Neural cell (in vitro differentiated cells): ENCODE measurements around the gene ODAD4. TPM values are rescaled to one million over a fixed set of nuclear protein-coding genes. Genes with fewer than 3 reads are reported as not detected.
A peak's percentile ranks its signal among the peaks of the same experiment; 100 is the strongest.
"Not testable (repeated sequence)": the region's sequence is repeated elsewhere in the genome, so short reads cannot be mapped to it uniquely, and the experiment has no call there.

Experiments
- H2AFZ ChIP-seq: fragments of 200-600, 300-800 bp; sonication (generic), shearing (Covaris generic); 2 replicates; pipeline ENCODE4 v1.6.0; 2014; ENCODE audit warnings: low read depth, mild to moderate bottlenecking, antibody characterized with exemption, low read length, moderate library complexity
- H3F3A ChIP-seq: fragments of 200-600 bp; shearing (Covaris generic); 2 replicates; pipeline ENCODE4 v1.6.1; 2016; ENCODE audit warnings: mild to moderate bottlenecking, moderate library complexity, mixed read lengths, antibody characterized with exemption, low read length; ENCODE audit not compliant: insufficient read depth, poor library complexity, severe bottlenecking
- H3K27ac ChIP-seq: fragments of 200-600, 300-800 bp; sonication (generic), shearing (Covaris generic); 2 replicates; pipeline ENCODE4 v1.5.1; 2014; ENCODE audit warnings: mild to moderate bottlenecking, low read length, moderate library complexity
- H3K27me3 ChIP-seq: fragments of 300-800, 200-600 bp; sonication (generic), shearing (Covaris generic); 2 replicates; pipeline ENCODE4 v1.6.0; 2014; ENCODE audit warnings: mild to moderate bottlenecking, low read depth, low read length, moderate library complexity; ENCODE audit not compliant: insufficient read depth
- H3K36me3 ChIP-seq: fragments of 300-800, 200-600 bp; sonication (generic), shearing (Covaris generic); 2 replicates; pipeline ENCODE4 v1.5.1; 2014; ENCODE audit warnings: mild to moderate bottlenecking, antibody characterized with exemption, low read length, moderate library complexity; ENCODE audit not compliant: insufficient read depth
- H3K4me2 ChIP-seq: fragments of 300-800, 200-600 bp; sonication (generic), shearing (Covaris generic); 2 replicates; pipeline ENCODE4 v1.6.0; 2014; ENCODE audit warnings: mild to moderate bottlenecking, low read length
- H3K4me3 ChIP-seq: fragments of 300-800, 200-600 bp; sonication (generic), shearing (Covaris generic); 2 replicates; pipeline ENCODE4 v1.5.1; 2014; ENCODE audit warnings: mild to moderate bottlenecking, low read length, moderate library complexity
- H3K79me2 ChIP-seq: fragments of 200-600 bp; shearing (Covaris generic); replicated peaks from 2 replicates; pipeline ENCODE4 v1.6.0; 2014; ENCODE audit warnings: mild to moderate bottlenecking, low read length, moderate library complexity; ENCODE audit not compliant: insufficient read depth
- H3K9ac ChIP-seq: fragments of 300-800, 200-600 bp; sonication (generic), shearing (Covaris generic); 2 replicates; pipeline ENCODE4 v1.6.1; 2016; ENCODE audit warnings: mild to moderate bottlenecking, low read length, mixed read lengths
- H3K9me2 ChIP-seq: fragments of 200-600 bp; shearing (Covaris generic); 2 replicates; pipeline ENCODE4 v1.6.1; 2016; ENCODE audit warnings: mild to moderate bottlenecking, low read length, mixed read lengths; ENCODE audit not compliant: insufficient read depth
- H3K9me3 ChIP-seq: fragments of 200-600, 300-800 bp; sonication (generic), shearing (Covaris generic); 2 replicates; pipeline ENCODE4 v1.6.1; 2016; ENCODE audit warnings: mild to moderate bottlenecking, mixed run types, low read length, moderate library complexity, mixed read lengths
- H4K20me1 ChIP-seq: fragments of 200-600 bp; shearing (Covaris generic); 2 replicates; pipeline ENCODE4 v1.6.1; 2016; ENCODE audit warnings: mild to moderate bottlenecking, mixed run types; ENCODE audit not compliant: insufficient read depth
- EP300 ChIP-seq: fragments of 450-650 bp; conservative IDR thresholded peaks from 2 replicates; pipeline ENCODE4 v1.6.1; 2014; ENCODE audit warnings: antibody characterized with exemption, mild to moderate bottlenecking, moderate library complexity; ENCODE audit not compliant: poor library complexity, severe bottlenecking
- EZH2 ChIP-seq: fragments of 200-600, 300-800 bp; shearing (Covaris generic), sonication (generic); IDR thresholded peaks from 2 replicates; pipeline ENCODE4 v1.6.1; 2014; ENCODE audit warnings: antibody characterized with exemption, low read length, borderline replicate concordance, mild to moderate bottlenecking; ENCODE audit not compliant: insufficient read depth, poor library complexity, severe bottlenecking
- RAD21 ChIP-seq: fragments of 450-650 bp; conservative IDR thresholded peaks from 2 replicates; pipeline ENCODE4 v1.6.1; 2014; ENCODE audit warnings: antibody characterized with exemption, mild to moderate bottlenecking, moderate library complexity
- TAF1 ChIP-seq: IDR thresholded peaks from 2 replicates; pipeline ENCODE4 v1.6.1; 2012; ENCODE audit warnings: low read depth
- polyA plus RNA-seq: library from polyadenylated mRNA; depleted of rRNA; stranded (reverse); fragments of >200 nt; gene quantifications from 2 replicates; pipeline ENCODE4 v1.2.3, GENCODE V29; 2014
- TF ChIP-seq, protein P1 (sequence below): fragments of 450-650 bp; IDR thresholded peaks from 2 replicates; pipeline ENCODE4 v1.5.1; 2014; ENCODE audit warnings: antibody characterized with exemption, mild to moderate bottlenecking, moderate library complexity; ENCODE audit not compliant: poor library complexity, severe bottlenecking

Gene ODAD4
- polyA plus RNA-seq, 1 donor from 2014 or later = 5.7 TPM

- Histone ChIP-seq H3K27me3 (no peaks in the 10 kb centered on the region), H3K27ac (no peak overlapping the region), H4K20me1 (no peaks in the 10 kb centered on the region), H3K9me2 (no peaks in the 10 kb centered on the region), H3K9me3 (no peaks in the 10 kb centered on the region), H3K4me3 (no peak overlapping the region), H3K36me3 (no peaks in the 10 kb centered on the region), H2AFZ (no peak overlapping the region), H3F3A (no peaks in the 10 kb centered on the region), H3K79me2 (peaks cover 8% of the 10 kb centered on the region), H3K9ac (no peak overlapping the region), H3K4me2 (no peak overlapping the region)
- no peak for TF ChIP-seq RAD21
Observed at GRCh38 chr17:41928693-41929251, 1.6 kb upstream of the ODAD4 start.

- not testable (repeated sequence) for H3K27me3 ChIP-seq, H3K36me3 ChIP-seq, H3K79me2 ChIP-seq, H4K20me1 ChIP-seq, H3K9me2 ChIP-seq, H3F3A ChIP-seq, H3K9me3 ChIP-seq
- peak overlapping the region; percentile 86 for H3K4me2 ChIP-seq
- H3K27ac ChIP-seq = peak overlapping the region; percentile 92
- peak overlapping the region; percentile 69 for H3K4me3 ChIP-seq
- peak overlapping the region; percentile 71 for H2AFZ ChIP-seq
- peak overlapping the region; percentile 81 for H3K9ac ChIP-seq
Observed at GRCh38 chr17:41930833-41931156, 378 bp downstream of the ODAD4 start.

- H3K36me3 ChIP-seq, H3K79me2 ChIP-seq, H3K27ac ChIP-seq, H3K27me3 ChIP-seq, H3K9ac ChIP-seq, H3F3A ChIP-seq, H2AFZ ChIP-seq, H3K9me3 ChIP-seq, H4K20me1 ChIP-seq, H3K4me2 ChIP-seq, H3K9me2 ChIP-seq: not testable (repeated sequence)
- peak overlapping the region; percentile 69 for H3K4me3 ChIP-seq
Observed at GRCh38 chr17:41931715-41932114, 1.3 kb downstream of the ODAD4 start.

DNA sequence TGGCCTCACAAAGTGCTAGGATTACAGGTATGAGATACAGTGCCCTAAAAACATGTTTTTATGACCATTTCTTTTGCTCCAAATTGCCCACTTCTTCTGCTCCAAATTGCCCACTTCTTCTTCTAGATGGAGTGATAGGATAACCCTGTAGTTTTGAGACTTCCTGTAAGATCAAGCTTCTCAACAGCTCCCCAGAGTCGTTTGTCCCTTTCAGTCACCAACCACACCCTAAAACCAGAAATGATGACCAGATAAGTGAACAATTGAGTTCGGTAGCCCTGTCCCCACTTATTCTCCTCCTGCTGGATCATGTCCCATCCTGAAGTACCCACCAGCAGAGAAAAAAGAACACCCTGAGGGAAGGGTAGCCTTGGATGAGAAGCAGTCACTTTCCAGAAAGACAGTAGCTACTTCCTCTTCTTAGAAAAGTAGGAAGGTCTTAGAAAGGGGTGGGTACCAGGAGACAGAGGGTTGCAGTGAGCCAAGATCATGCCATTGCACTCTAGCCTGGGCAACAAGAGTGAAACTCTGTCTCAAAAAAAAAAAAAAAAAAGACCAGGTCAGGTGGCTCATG is 2.5 kb downstream of the ODAD4 start:
- Histone ChIP-seq H3K9me3 (no peaks in the 10 kb centered on the region), H3K79me2 (peaks cover 8% of the 10 kb centered on the region), H3K27ac (no peak overlapping the region), H3F3A (no peaks in the 10 kb centered on the region), H3K36me3 (peaks cover 5% of the 10 kb centered on the region), H2AFZ (no peak overlapping the region), H3K9me2 (no peaks in the 10 kb centered on the region), H4K20me1 (no peaks in the 10 kb centered on the region), H3K27me3 (no peaks in the 10 kb centered on the region), H3K4me3 (no peak overlapping the region), H3K9ac (no peak overlapping the region), H3K4me2 (no peak overlapping the region)
- TF ChIP-seq EZH2 (no peak), EP300 (no peak), TAF1 (no peak)
- TF ChIP-seq, protein P1, sequence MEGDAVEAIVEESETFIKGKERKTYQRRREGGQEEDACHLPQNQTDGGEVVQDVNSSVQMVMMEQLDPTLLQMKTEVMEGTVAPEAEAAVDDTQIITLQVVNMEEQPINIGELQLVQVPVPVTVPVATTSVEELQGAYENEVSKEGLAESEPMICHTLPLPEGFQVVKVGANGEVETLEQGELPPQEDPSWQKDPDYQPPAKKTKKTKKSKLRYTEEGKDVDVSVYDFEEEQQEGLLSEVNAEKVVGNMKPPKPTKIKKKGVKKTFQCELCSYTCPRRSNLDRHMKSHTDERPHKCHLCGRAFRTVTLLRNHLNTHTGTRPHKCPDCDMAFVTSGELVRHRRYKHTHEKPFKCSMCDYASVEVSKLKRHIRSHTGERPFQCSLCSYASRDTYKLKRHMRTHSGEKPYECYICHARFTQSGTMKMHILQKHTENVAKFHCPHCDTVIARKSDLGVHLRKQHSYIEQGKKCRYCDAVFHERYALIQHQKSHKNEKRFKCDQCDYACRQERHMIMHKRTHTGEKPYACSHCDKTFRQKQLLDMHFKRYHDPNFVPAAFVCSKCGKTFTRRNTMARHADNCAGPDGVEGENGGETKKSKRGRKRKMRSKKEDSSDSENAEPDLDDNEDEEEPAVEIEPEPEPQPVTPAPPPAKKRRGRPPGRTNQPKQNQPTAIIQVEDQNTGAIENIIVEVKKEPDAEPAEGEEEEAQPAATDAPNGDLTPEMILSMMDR = no peak
